SK-N-SH treated with all-trans-retinoic acid at 6 μM for 48 hours (cell line): ENCODE data around the gene FAM171A1.
A peak's percentile ranks its signal among the peaks of the same experiment; 100 is the strongest.

ENCODE experiments used
- ATAC-seq: fragments of 200-7000 bp; cut with Tn5 transposase; 3 replicates; pipeline ENCODE4 v1.9.1; 2020; ENCODE audit warnings: mild to moderate bottlenecking, moderate library complexity
- ARNTL ChIP-seq: fragments of 450-650 bp; formaldehyde crosslinking; IDR thresholded peaks from 2 replicates; pipeline ENCODE4 v1.5.0; 2020; ENCODE audit warnings: low read depth, mild to moderate bottlenecking, moderate library complexity, borderline replicate concordance
- BACH2 ChIP-seq: fragments of 250-450 bp; sonication (Bioruptor Pico); IDR thresholded peaks from 2 replicates; pipeline ENCODE4 v1.9.0; 2021; ENCODE audit warnings: mild to moderate bottlenecking, borderline replicate concordance
- CREB5 ChIP-seq: fragments of 250-450 bp; sonication (Bioruptor Pico); IDR thresholded peaks from 2 replicates; pipeline ENCODE4 v1.5.1; 2020; ENCODE audit warnings: low read depth, mild to moderate bottlenecking, moderate library complexity
- CSDC2 ChIP-seq: fragments of 250-450 bp; sonication (Bioruptor Pico); IDR thresholded peaks from 2 replicates; pipeline ENCODE4 v1.5.0; 2020; ENCODE audit warnings: mild to moderate bottlenecking, moderate library complexity
- ESRRG ChIP-seq: fragments of 250-450 bp; sonication (Bioruptor Pico); IDR thresholded peaks from 2 replicates; pipeline ENCODE4 v1.6.1; 2021; ENCODE audit warnings: mild to moderate bottlenecking
- GLIS3 ChIP-seq: fragments of 250-450 bp; sonication (Bioruptor Pico); IDR thresholded peaks from 2 replicates; pipeline ENCODE4 v1.5.0; 2020; ENCODE audit warnings: mild to moderate bottlenecking, moderate library complexity
- ISL1 ChIP-seq: fragments of 250-450 bp; sonication (Bioruptor Pico); IDR thresholded peaks from 2 replicates; pipeline ENCODE4 v2.1.2; 2022; ENCODE audit warnings: mild to moderate bottlenecking, moderate library complexity
- OSR1 ChIP-seq: fragments of 250-450 bp; sonication (Bioruptor Pico); IDR thresholded peaks from 2 replicates; pipeline ENCODE4 v1.8.0; 2022; ENCODE audit warnings: moderate library complexity, mild to moderate bottlenecking, inconsistent platforms
- PATZ1 ChIP-seq: fragments of 250-450 bp; sonication (Bioruptor Pico); IDR thresholded peaks from 2 replicates; pipeline ENCODE4 v1.8.0; 2020; ENCODE audit warnings: mild to moderate bottlenecking, moderate library complexity, borderline replicate concordance
- RARB ChIP-seq: fragments of 250-450 bp; sonication (Bioruptor Pico); IDR thresholded peaks from 2 replicates; pipeline ENCODE4 v1.8.0; 2021; ENCODE audit warnings: mild to moderate bottlenecking, moderate library complexity
- TCF4 ChIP-seq: fragments of 250-450 bp; sonication (Bioruptor Pico); IDR thresholded peaks from 2 replicates; pipeline ENCODE4 v1.8.0; 2021; ENCODE audit warnings: mild to moderate bottlenecking, moderate library complexity, borderline replicate concordance
- TOX ChIP-seq: fragments of 250-450 bp; sonication (Bioruptor Pico); IDR thresholded peaks from 2 replicates; pipeline ENCODE4 v1.8.0; 2021; ENCODE audit warnings: mild to moderate bottlenecking, moderate library complexity, borderline replicate concordance
- ZFP30 ChIP-seq: fragments of 450-650 bp; formaldehyde crosslinking; IDR thresholded peaks from 2 replicates; pipeline ENCODE4 v1.5.0; 2022; ENCODE audit warnings: mild to moderate bottlenecking, moderate library complexity
- ZNF565 ChIP-seq: fragments of 450-650 bp; formaldehyde crosslinking; conservative IDR thresholded peaks from 2 replicates; pipeline ENCODE4 v1.5.0; 2020; ENCODE audit warnings: low read depth, mild to moderate bottlenecking, moderate library complexity
- ZNF8 ChIP-seq: fragments of 450-650 bp; formaldehyde crosslinking; IDR thresholded peaks from 2 replicates; pipeline ENCODE4 v1.5.0; 2020; ENCODE audit warnings: mild to moderate bottlenecking, moderate library complexity
- TF ChIP-seq, protein P1 (sequence below): fragments of 250-450 bp; sonication (Bioruptor Pico); IDR thresholded peaks from 2 replicates; pipeline ENCODE4 v1.5.1; 2021; ENCODE audit warnings: mild to moderate bottlenecking, moderate library complexity
- TF ChIP-seq, protein P2 (sequence below): fragments of 250-450 bp; sonication (Bioruptor Pico); IDR thresholded peaks from 2 replicates; pipeline ENCODE4 v1.8.0; 2021; ENCODE audit warnings: low read depth, mild to moderate bottlenecking, moderate library complexity, borderline replicate concordance

FAM171A1 gene

GRCh38 chr10:15252396-15252795 lies 118.7 kb downstream of the FAM171A1 start (continued):
- TF ChIP-seq, protein P1, sequence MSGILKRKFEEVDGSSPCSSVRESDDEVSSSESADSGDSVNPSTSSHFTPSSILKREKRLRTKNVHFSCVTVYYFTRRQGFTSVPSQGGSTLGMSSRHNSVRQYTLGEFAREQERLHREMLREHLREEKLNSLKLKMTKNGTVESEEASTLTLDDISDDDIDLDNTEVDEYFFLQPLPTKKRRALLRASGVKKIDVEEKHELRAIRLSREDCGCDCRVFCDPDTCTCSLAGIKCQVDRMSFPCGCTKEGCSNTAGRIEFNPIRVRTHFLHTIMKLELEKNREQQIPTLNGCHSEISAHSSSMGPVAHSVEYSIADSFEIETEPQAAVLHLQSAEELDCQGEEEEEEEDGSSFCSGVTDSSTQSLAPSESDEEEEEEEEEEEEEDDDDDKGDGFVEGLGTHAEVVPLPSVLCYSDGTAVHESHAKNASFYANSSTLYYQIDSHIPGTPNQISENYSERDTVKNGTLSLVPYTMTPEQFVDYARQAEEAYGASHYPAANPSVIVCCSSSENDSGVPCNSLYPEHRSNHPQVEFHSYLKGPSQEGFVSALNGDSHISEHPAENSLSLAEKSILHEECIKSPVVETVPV, result no peak
- no peak for TF ChIP-seq GLIS3 (CRISPR knock-in tag)
- no peak for TF ChIP-seq ZNF565 (CRISPR knock-in tag)
- TF ChIP-seq PATZ1, result no peak
- TF ChIP-seq, all 23 proteins: peak for 0

DNA sequence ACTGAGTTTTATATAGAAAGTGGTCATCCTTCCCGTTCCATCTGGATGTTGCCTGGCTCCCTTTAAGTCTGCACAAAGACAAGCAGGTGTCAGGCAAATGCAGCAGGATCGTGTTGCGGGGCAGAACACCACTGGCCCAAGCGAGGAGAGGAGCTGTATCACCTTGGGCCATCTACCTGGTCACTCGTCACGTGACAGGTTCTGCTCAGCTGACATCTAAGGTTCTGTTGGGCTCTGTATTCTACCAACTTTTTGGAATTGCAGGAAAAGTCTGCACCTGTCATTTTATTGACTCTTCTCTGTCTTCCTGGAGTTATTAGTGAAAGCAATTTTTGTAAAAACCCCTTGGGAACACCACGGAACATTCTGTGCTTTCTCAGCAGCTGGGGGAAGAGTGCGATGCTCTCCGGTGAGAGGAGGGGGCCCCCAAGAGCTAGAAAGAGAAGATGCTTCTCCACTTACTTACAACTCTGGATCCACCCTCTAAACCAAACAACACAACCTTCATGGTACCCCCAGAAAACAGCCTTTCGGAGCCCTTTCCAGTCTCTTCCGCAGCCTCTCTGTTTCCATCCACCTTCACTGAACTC lies 119.2 kb downstream of the FAM171A1 start:
- no peak for ATAC-seq
- TF ChIP-seq TOX (CRISPR knock-in tag) (no peak), PATZ1 (no peak), BACH2 (CRISPR knock-in tag) (no peak)

- ATAC-seq, result peak; percentile 75
Measured at GRCh38 chr10:15245530-15245929, 125.6 kb downstream of the FAM171A1 start.

GRCh38 chr10:15244635-15245197 lies 126.4 kb downstream of the FAM171A1 start:
- no peak for TF ChIP-seq ZNF565 (CRISPR knock-in tag)
- no peak for TF ChIP-seq PATZ1
- no peak for TF ChIP-seq ZFP30 (CRISPR knock-in tag)
- no peak for TF ChIP-seq ESRRG
- no peak for TF ChIP-seq OSR1 (CRISPR knock-in tag)
- no peak for TF ChIP-seq ARNTL (CRISPR knock-in tag)
- TF ChIP-seq, protein P1, result no peak
- TF ChIP-seq RARB, result no peak
- TF ChIP-seq ISL1 (CRISPR knock-in tag), result no peak
- TF ChIP-seq TCF4 (CRISPR knock-in tag), result no peak
- no peak for TF ChIP-seq TOX (CRISPR knock-in tag)
- TF ChIP-seq, all 23 proteins: peak for 0

More at GRCh38 chr10:15245530-15245929, 125.6 kb downstream of the FAM171A1 start:
- no peak for TF ChIP-seq ZNF8 (CRISPR knock-in tag)
- no peak for TF ChIP-seq CREB5 (CRISPR knock-in tag)
- TF ChIP-seq, protein P2, sequence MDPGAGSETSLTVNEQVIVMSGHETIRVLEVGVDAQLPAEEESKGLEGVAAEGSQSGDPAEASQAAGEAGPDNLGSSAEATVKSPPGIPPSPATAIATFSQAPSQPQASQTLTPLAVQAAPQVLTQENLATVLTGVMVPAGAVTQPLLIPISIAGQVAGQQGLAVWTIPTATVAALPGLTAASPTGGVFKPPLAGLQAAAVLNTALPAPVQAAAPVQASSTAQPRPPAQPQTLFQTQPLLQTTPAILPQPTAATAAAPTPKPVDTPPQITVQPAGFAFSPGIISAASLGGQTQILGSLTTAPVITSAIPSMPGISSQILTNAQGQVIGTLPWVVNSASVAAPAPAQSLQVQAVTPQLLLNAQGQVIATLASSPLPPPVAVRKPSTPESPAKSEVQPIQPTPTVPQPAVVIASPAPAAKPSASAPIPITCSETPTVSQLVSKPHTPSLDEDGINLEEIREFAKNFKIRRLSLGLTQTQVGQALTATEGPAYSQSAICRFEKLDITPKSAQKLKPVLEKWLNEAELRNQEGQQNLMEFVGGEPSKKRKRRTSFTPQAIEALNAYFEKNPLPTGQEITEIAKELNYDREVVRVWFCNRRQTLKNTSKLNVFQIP (CRISPR knock-in tag), result no peak
- no peak for TF ChIP-seq CSDC2
- TF ChIP-seq ZNF565 (CRISPR knock-in tag), result no peak

More at GRCh38 chr10:15244635-15245197, 126.4 kb downstream of the FAM171A1 start:
- ATAC-seq, result no peak
